H9 (cell line): ENCODE data around the gene TTC7B. TPM values are rescaled to one million over a fixed set of nuclear protein-coding genes. Genes with fewer than 3 reads are reported as not detected.

Experiments
- DNase-seq: peaks from one replicate; pipeline ENCODE4 v3.0.0-alpha.2; 2017
- H2AFZ ChIP-seq: one replicate; pipeline ENCODE4 v1.6.1; 2013; ENCODE audit warnings: mild to moderate bottlenecking, low read length, control low read depth, moderate library complexity
- H2AK5ac ChIP-seq: 2 replicates; pipeline ENCODE4 v1.6.1; 2013; ENCODE audit warnings: low read length, control low read depth, mixed read lengths; ENCODE audit not compliant: insufficient read length
- H2BK120ac ChIP-seq: one replicate; pipeline ENCODE4 v1.6.1; 2013; ENCODE audit warnings: low read depth, mild to moderate bottlenecking, low read length, control low read depth, inconsistent platforms; ENCODE audit not compliant: poor library complexity, severe bottlenecking
- H2BK12ac ChIP-seq: 2 replicates; pipeline ENCODE4 v1.6.1; 2013; ENCODE audit warnings: low read length, control low read depth, mixed read lengths, low read depth; ENCODE audit not compliant: insufficient read length
- H2BK15ac ChIP-seq: 2 replicates; pipeline ENCODE4 v1.6.1; 2013; ENCODE audit warnings: low read depth, low read length, control low read depth
- H2BK20ac ChIP-seq: one replicate; pipeline ENCODE4 v1.6.1; 2013; ENCODE audit warnings: low read depth, mild to moderate bottlenecking, low read length, control low read depth, inconsistent platforms; ENCODE audit not compliant: poor library complexity, severe bottlenecking
- H2BK5ac ChIP-seq: 2 replicates; pipeline ENCODE4 v1.6.1; 2013; ENCODE audit warnings: low read length, control low read depth, mixed read lengths; ENCODE audit not compliant: insufficient read length
- H3K14ac ChIP-seq: 2 replicates; pipeline ENCODE4 v1.6.1; 2013; ENCODE audit warnings: low read length, control low read depth; ENCODE audit not compliant: insufficient read depth
- H3K18ac ChIP-seq: 2 replicates; pipeline ENCODE4 v1.6.1; 2013; ENCODE audit warnings: low read depth, mild to moderate bottlenecking, mixed read lengths, low read length, control low read depth; ENCODE audit not compliant: insufficient read length
- H3K23ac ChIP-seq: 2 replicates; pipeline ENCODE4 v1.6.1; 2013; ENCODE audit warnings: low read length, control low read depth, mixed read lengths, low read depth; ENCODE audit not compliant: insufficient read length
- H3K23me2 ChIP-seq: 2 replicates; pipeline ENCODE4 v1.6.1; 2013; ENCODE audit warnings: low read depth, mild to moderate bottlenecking, mixed read lengths, low read length, control low read depth; ENCODE audit not compliant: insufficient read length, poor library complexity, severe bottlenecking
- H3K27ac ChIP-seq: 2 replicates; pipeline ENCODE4 v1.5.1; 2013; ENCODE audit warnings: low read length, control low read depth, mixed read lengths, low read depth; ENCODE audit not compliant: insufficient read length
- H3K27me3 ChIP-seq: 2 replicates; pipeline ENCODE4 v1.6.1; 2013; ENCODE audit warnings: low read length, control low read depth, inconsistent platforms; ENCODE audit not compliant: insufficient read depth
- H3K4ac ChIP-seq: 2 replicates; pipeline ENCODE4 v1.6.1; 2013; ENCODE audit warnings: low read depth, mild to moderate bottlenecking, control low read depth, inconsistent platforms, low read length, moderate library complexity
- H3K4me1 ChIP-seq: 2 replicates; pipeline ENCODE4 v1.6.1; 2013; ENCODE audit warnings: low read length, control low read depth, inconsistent platforms; ENCODE audit not compliant: insufficient read depth
- H3K4me2 ChIP-seq: 2 replicates; pipeline ENCODE4 v1.6.1; 2013; ENCODE audit warnings: low read length, control low read depth, mixed read lengths; ENCODE audit not compliant: insufficient read length, insufficient read depth
- H3K56ac ChIP-seq: 2 replicates; pipeline ENCODE4 v1.6.1; 2013; ENCODE audit warnings: low read depth, mild to moderate bottlenecking, mixed read lengths, low read length, control low read depth; ENCODE audit not compliant: insufficient read length
- H3K79me1 ChIP-seq: 2 replicates; pipeline ENCODE4 v1.6.1; 2013; ENCODE audit warnings: low read depth, mild to moderate bottlenecking, moderate library complexity, low read length, control low read depth, inconsistent platforms; ENCODE audit not compliant: insufficient read depth, poor library complexity, severe bottlenecking
- H3K79me2 ChIP-seq: 2 replicates; pipeline ENCODE4 v1.6.1; 2013; ENCODE audit warnings: low read length, control low read depth, inconsistent platforms; ENCODE audit not compliant: insufficient read depth
- H3K9ac ChIP-seq: 2 replicates; pipeline ENCODE4 v1.6.1; 2013; ENCODE audit warnings: low read length, control low read depth, mixed read lengths; ENCODE audit not compliant: insufficient read length; ENCODE audit errors: extremely low read depth
- H3K9me3 ChIP-seq: one replicate; pipeline ENCODE4 v1.6.1; 2013; ENCODE audit warnings: low read depth, low read length, inconsistent platforms; ENCODE audit not compliant: control insufficient read depth
- H3T11ph ChIP-seq: one replicate; pipeline ENCODE4 v1.6.1; 2013; ENCODE audit warnings: mild to moderate bottlenecking, low read length, control low read depth, inconsistent platforms
- H4K20me1 ChIP-seq: one replicate; pipeline ENCODE4 v1.6.1; 2013; ENCODE audit not compliant: control insufficient read depth, insufficient read length, insufficient read depth
- H4K5ac ChIP-seq: 2 replicates; pipeline ENCODE4 v1.6.1; 2013; ENCODE audit warnings: low read depth, mild to moderate bottlenecking, mixed read lengths, low read length, control low read depth; ENCODE audit not compliant: insufficient read length
- H4K8ac ChIP-seq: replicated peaks from 2 replicates; pipeline ENCODE4 v1.6.1; 2013; ENCODE audit warnings: low read length, control low read depth, mixed read lengths, low read depth; ENCODE audit not compliant: insufficient read length
- H4K91ac ChIP-seq: 2 replicates; pipeline ENCODE4 v1.6.1; 2013; ENCODE audit warnings: low read depth, mild to moderate bottlenecking, moderate library complexity, mixed read lengths, low read length, control low read depth; ENCODE audit not compliant: insufficient read length
- H3K27ac Mint-ChIP-seq, 3 experiments: 2 replicates in 2 of 3; 3 replicates in 1 of 3; pipeline ENCODE4 v1.8.0; 2020 to 2021; ENCODE audit warnings: mixed read lengths in 3 of 3, mild to moderate bottlenecking in 1 of 3, moderate library complexity in 1 of 3
- H3K27me3 Mint-ChIP-seq: 2 replicates; pipeline ENCODE4 v1.8.0; 2021; ENCODE audit warnings: low read depth, mild to moderate bottlenecking, moderate library complexity, mixed read lengths
- H3K36me3 Mint-ChIP-seq, 3 experiments: 2 replicates in 2 of 3; 3 replicates in 1 of 3; pipeline ENCODE4 v1.8.0; 2020 to 2021; ENCODE audit warnings: low read depth in 3 of 3, mixed read lengths in 3 of 3; ENCODE audit not compliant: insufficient read depth in 1 of 3
- H3K4me1 Mint-ChIP-seq, 2 experiments: 2 replicates each; pipeline ENCODE4 v1.8.0; 2020; ENCODE audit warnings: mixed read lengths in 2 of 2
- H3K4me3 Mint-ChIP-seq, 2 experiments: 2 replicates in 1 of 2; 3 replicates in 1 of 2; pipeline ENCODE4 v1.8.0; 2020 to 2021; ENCODE audit warnings: mild to moderate bottlenecking in 2 of 2, mixed read lengths in 2 of 2, moderate library complexity in 1 of 2
- H3K9me3 Mint-ChIP-seq, 2 experiments: 2 replicates in 1 of 2; 3 replicates in 1 of 2; pipeline ENCODE4 v1.8.0; 2020; ENCODE audit warnings: mild to moderate bottlenecking in 2 of 2, mixed read lengths in 2 of 2, moderate library complexity in 1 of 2
- WGBS: extraction: QIAGEN DNeasy Blood & Tissue Kit; methylation state at CpG from one replicate; pipeline ENCODE4 v1.1.7; 2013; ENCODE audit warnings: missing lambda C conversion rate, low lambda C conversion rate, mixed read lengths; ENCODE audit not compliant: insufficient read length; ENCODE audit errors: extremely low coverage; 5-methylcytosine and 5-hydroxymethylcytosine counted together
- total RNA-seq: library from RNA; stranded (reverse); gene quantifications from 2 replicates; pipeline ENCODE4 v1.2.1, GENCODE V29; 2021
- TF ChIP-seq, protein P1 (sequence below): fragments of 200-600 bp; sonication (generic); conservative IDR thresholded peaks from 3 replicates; pipeline ENCODE4 v1.8.0; 2021; ENCODE audit warnings: antibody characterized with exemption, mild to moderate bottlenecking

Gene TTC7B
- total RNA-seq, 1 experiment from 2014 or later: 33.7 TPM

DNA sequence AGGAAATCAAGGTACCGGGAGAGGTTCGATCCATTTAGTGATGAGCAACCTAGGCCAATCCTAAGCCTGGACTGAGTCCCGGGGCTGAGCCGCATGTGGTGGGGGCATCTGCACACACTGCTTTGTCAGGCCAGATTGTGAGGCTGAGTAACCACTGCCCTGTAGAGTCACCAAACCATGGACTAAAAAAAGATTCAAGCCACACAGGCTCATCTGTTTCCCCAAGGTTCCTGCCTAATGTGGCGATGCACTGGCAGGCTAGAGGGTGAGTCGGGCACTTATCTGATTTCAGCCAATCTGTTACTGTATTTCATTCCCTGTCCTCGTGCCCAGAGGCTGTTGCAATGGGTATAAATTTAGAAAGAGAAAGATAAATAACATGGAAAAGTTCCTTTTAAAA lies 140.8 kb downstream of the TTC7B start:
- Histone ChIP-seq H3K4ac (no peak overlapping the region), H3K27me3 (no peaks in the 10 kb centered on the region), H3K56ac (no peak overlapping the region), H2BK5ac (no peak overlapping the region), H2BK120ac (no peak overlapping the region), H2AK5ac (no peak overlapping the region), H3K27ac (no peak overlapping the region), H3K23me2 (no peaks in the 10 kb centered on the region), H3K9ac (no peak overlapping the region), H3K14ac (no peak overlapping the region), H3K18ac (no peak overlapping the region), H4K5ac (no peak overlapping the region), H3K4me2 (no peak overlapping the region), H3K79me1 (no peaks in the 10 kb centered on the region), H4K91ac (no peak overlapping the region), H3K9me3 (no peaks in the 10 kb centered on the region), H2BK15ac (no peak overlapping the region), H2BK12ac (no peak overlapping the region), H3K79me2 (no peaks in the 10 kb centered on the region), H4K20me1 (no peaks in the 10 kb centered on the region), H2BK20ac (no peak overlapping the region), H3T11ph (no peak overlapping the region), H4K8ac (no peak overlapping the region), H2AFZ (no peak overlapping the region), H3K23ac (no peak overlapping the region), H3K4me1 (no peaks in the 10 kb centered on the region)
- DNase-seq: no peak
- H3K27ac Mint-ChIP-seq: no peak overlapping the region
- H3K4me3 Mint-ChIP-seq: no peak overlapping the region
- no peaks in the 10 kb centered on the region for H3K9me3 Mint-ChIP-seq
- H3K4me1 Mint-ChIP-seq: peaks cover 5 to 9% of the 10 kb centered on the region in 2 experiments; a peak in 3 of 4 replicates
- H3K27me3 Mint-ChIP-seq: no peaks in the 10 kb centered on the region
- no CpG with 5 or more reads among the region's 7 CpGs for WGBS
- TF ChIP-seq, protein P1, sequence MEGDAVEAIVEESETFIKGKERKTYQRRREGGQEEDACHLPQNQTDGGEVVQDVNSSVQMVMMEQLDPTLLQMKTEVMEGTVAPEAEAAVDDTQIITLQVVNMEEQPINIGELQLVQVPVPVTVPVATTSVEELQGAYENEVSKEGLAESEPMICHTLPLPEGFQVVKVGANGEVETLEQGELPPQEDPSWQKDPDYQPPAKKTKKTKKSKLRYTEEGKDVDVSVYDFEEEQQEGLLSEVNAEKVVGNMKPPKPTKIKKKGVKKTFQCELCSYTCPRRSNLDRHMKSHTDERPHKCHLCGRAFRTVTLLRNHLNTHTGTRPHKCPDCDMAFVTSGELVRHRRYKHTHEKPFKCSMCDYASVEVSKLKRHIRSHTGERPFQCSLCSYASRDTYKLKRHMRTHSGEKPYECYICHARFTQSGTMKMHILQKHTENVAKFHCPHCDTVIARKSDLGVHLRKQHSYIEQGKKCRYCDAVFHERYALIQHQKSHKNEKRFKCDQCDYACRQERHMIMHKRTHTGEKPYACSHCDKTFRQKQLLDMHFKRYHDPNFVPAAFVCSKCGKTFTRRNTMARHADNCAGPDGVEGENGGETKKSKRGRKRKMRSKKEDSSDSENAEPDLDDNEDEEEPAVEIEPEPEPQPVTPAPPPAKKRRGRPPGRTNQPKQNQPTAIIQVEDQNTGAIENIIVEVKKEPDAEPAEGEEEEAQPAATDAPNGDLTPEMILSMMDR: no peak
- H3K36me3 Mint-ChIP-seq: peaks cover 0 to 2% (median 0%) of the 10 kb centered on the region in 3 experiments; a peak in 2 of 7 replicates
